Fibroblast of skin of right biceps (primary cell): ENCODE results near the gene TNRC6C.

Experiments
- DNase-seq: peaks from one replicate; pipeline ENCODE4 v3.0.0-alpha.2; 2013

The TNRC6C gene, protein sequence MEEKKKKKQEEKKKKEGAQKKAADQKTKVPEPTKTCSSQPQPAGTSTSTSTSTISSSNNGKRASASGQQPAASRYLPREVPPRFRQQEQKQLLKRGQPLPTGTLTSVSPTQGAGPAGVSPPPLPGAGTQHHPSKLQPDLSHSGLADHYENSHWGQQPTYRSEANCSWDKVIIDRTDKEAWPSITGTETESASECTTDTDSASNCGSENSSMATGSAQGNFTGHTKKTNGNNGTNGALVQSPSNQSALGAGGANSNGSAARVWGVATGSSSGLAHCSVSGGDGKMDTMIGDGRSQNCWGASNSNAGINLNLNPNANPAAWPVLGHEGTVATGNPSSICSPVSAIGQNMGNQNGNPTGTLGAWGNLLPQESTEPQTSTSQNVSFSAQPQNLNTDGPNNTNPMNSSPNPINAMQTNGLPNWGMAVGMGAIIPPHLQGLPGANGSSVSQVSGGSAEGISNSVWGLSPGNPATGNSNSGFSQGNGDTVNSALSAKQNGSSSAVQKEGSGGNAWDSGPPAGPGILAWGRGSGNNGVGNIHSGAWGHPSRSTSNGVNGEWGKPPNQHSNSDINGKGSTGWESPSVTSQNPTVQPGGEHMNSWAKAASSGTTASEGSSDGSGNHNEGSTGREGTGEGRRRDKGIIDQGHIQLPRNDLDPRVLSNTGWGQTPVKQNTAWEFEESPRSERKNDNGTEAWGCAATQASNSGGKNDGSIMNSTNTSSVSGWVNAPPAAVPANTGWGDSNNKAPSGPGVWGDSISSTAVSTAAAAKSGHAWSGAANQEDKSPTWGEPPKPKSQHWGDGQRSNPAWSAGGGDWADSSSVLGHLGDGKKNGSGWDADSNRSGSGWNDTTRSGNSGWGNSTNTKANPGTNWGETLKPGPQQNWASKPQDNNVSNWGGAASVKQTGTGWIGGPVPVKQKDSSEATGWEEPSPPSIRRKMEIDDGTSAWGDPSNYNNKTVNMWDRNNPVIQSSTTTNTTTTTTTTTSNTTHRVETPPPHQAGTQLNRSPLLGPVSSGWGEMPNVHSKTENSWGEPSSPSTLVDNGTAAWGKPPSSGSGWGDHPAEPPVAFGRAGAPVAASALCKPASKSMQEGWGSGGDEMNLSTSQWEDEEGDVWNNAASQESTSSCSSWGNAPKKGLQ (N-terminal part only)

DNA sequence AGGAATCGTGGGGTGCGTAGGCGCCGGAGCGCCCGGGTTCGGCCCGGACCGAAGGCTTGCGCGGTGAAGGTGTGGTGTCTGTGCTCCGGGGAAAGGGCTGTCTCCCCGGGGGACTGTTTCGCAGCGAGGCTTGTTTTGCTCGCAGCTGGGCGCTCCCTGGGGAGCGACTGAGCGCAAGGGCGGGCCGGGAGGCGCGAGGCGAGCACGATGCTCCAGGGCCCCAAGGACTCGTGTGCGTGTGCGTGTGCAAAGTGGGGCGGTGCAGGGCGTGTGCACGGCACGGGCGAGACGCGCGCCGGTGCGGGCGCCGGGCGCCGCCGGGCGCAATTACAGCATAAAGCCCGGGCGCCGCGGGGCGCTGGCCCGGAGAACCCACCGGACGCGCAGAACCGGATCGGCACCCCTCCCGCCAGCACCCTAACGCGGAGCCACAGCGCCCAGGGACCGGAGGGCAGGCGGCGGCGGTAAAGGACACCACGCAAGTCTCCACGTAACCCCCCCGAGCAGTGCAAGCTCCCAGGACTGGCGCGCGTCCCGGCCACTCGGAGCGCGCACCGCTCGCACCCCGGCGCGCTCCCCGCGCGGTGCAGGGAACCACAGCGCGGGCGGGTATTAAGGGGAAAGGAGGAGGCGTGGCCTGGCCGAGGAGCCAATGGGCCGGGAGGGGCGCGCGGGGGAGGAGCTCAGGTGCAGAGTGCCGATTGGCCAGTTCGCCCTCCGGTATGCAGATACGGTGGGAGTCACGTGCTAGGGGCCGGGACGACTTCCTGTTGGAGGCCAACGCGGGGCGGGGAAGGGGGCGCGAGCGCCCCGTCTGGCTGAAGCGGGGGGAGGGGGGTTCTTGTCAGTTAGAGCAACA is at the start of gene TNRC6C:
TNRC6C (plus strand) TSS at position 847 of the 859 bp plus-strand sequence. CDS start 45,504 bp downstream, outside the sequence.
- peak; percentile 99 for DNase-seq

DNA sequence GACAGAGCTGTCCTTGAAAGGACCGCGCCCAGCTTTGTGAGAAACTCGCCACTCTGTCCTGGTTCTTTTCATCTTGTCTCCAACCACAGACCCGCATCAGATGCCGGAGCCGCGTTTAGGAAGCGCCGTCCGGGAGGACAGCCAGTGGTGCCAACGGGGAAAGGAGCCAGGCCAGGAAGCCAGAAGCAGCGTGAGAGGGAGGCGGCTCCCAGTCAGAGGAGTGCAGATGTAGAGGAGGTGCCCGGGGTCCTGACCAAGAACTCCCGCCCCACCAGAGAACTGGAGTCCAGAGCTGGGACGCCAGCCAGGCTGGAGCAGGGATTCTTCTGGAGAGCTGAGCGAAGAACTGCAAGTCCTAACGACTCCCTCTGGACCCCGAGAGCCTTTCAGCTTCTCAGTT is 49.3 kb upstream of the TNRC6C start:
- no peak for DNase-seq

DNA sequence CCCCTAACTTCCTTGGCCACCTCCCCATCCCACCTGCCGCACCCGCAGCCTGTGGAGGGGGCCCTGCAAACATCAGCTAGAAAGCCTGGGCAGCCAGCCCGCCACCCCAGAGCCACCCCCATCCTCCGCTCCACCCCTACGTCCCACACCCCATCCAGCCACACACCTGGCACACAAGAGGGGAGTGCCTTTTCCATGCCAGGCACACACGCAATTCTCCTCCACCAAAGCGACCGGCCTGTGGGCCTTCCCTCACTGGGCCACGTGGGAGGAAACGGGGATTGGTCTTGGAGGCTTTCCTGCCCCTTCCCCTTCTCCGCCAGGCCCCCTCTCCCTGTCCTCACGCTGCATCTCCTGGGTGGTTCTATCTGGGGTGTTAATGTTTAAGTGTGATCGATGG is 48.7 kb upstream of the TNRC6C start:
- no peak for DNase-seq

DNA sequence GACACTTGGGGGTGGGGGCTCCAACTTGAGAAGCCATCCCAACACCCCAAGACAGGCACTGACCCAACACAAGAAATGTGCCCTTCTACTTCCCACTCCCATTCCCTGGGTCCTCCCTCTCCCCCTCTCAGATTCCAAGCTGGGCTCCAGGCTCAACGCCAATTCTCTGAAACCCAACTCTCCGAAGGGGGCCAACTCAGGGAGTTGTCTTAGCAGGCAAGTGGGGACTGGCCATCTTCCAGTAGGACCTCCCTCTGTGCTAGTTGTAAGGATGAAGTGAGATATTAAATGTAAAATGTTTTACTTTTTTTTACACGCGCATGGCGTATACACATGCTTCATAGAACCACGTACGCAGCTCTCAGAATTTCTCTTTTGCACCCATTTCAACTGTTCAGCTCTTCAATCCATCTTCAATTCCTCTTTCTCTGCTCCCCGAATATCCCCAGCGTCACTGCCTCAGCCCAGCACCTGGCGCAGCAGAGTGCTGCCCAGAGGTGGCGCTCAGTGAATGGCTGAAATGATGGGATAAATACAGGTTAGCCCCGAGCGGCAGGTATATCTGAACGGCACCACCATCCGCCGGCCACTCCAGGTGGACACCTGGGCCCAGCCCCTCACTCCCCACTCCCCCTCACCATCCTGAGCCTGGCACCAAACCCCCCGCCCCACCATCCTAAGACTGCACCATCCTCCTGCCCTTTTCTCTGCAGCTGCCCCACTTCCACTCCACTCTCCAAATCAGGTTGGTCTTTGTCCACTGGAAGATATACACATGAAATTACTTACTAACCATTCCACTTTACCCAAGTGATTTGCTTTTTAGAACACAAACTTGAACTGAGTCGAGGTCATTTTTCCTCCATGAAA is 43.9 kb upstream of the TNRC6C start:
- peak; percentile 17 for DNase-seq

DNA sequence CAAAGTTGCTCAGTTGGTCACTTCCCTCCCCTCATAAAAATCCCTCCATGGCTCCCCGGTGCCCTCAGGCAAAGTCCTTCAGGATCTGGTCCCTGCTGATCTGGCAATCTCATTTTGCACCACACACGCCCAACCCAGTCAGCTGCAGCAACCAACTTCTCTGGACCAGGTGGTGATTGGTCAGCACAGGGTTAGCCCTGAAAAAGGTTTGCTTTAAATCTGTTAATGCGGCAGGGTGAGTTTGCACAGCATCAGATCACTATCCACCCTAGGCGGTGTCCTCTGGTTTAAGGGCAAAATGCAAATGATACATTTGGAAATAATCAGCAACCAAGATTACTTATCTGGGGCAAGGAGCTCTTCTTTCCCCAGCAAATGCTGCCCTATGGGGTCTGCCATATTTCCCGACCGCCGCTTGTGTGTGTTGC is 42.9 kb upstream of the TNRC6C start:
- no peak for DNase-seq

DNA sequence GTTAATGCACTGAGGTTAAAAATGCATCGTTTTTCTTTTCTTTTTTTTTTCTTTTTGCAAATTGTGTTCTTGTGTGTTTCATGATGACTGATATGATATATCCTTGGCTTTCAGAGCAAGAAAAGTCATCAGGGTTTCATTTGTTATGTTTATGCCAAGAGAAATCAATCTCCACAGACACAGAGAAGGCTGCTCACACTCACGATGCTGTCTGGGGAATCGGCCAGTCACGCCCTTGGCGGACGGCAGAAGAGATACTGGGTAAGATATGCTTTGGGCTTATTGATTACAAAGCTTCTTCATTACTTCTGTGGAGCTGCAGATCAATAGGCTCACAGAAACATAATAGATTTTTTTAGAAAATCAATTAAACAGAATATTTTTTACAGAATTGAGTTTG is 42.2 kb upstream of the TNRC6C start:
- no peak for DNase-seq

DNA sequence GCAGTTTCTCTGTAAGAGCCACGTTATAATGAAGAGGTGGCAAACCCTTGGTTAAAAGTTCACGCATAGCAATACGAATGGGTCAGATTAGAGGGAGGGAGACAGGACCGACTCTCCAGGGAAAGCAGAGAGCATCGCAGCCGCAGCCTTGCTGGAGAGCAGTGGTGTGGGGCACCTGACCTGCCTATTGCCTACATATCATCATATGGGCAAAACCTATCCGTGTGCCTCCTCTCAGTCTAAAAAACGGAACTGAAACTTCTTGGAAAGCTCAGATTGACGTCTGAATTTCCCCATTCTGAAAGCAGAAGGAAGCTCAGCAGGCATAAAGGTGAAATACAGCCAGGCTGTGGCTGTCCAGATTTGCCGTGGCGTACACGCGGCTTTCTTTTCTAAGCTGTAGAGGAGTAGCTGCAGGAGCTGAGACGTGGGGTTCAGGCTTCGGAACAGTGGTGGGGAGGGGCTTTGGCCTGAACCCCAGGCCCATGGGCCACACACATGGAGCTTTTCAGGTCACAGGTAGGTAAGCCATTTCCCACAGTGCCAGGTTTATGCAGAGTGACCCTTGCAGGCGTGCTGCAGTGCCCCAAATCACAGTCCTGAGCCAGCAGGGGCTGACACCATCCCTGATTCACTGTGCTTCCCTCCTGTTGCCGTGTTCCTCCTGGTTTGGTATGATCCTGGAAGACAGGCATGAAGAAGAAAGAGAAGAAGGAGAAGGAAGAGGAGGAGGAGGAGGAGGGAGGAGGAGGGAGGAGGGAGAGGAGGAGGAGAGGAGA is 41.6 kb upstream of the TNRC6C start:
- no peak for DNase-seq

DNA sequence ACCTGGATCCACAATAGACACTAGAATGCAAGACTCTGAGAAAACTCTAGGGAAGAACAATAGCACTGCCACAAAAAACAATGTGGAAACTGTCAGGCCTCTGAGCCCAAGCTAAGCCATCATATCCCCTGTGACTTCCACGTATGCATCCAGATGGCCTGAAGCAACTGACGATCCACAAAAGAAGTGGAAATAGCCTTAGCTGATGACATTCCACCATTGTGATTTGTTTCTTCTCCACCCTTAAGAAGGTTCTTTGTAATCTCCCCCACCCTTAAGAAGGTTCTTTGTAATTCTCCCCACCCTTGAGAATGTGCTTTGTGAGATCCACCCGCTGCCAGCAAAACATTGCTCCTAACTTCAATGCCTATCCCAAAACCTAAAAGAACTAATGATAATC is 39.2 kb upstream of the TNRC6C start:
- DNase-seq, result no peak

DNA sequence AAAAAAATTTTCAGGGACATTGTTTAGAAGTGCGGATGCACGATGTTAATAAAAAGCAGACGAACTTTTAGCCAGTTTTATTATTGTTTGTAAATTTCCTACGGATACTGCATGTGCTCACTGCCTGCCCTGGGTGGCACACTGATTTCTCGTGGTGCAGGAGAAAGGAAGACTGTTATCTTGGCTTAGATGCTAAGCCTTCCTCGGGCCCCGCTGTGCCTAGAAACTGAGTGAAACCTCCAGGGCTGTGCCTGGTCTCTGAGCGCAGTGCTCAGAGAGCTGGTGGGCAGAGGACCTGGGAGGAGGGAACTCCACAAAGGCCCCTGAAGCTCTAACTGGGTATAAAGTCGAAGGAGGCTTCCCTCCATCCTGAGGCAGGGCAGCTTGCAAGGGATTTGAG is 35.4 kb upstream of the TNRC6C start:
- no peak for DNase-seq

DNA sequence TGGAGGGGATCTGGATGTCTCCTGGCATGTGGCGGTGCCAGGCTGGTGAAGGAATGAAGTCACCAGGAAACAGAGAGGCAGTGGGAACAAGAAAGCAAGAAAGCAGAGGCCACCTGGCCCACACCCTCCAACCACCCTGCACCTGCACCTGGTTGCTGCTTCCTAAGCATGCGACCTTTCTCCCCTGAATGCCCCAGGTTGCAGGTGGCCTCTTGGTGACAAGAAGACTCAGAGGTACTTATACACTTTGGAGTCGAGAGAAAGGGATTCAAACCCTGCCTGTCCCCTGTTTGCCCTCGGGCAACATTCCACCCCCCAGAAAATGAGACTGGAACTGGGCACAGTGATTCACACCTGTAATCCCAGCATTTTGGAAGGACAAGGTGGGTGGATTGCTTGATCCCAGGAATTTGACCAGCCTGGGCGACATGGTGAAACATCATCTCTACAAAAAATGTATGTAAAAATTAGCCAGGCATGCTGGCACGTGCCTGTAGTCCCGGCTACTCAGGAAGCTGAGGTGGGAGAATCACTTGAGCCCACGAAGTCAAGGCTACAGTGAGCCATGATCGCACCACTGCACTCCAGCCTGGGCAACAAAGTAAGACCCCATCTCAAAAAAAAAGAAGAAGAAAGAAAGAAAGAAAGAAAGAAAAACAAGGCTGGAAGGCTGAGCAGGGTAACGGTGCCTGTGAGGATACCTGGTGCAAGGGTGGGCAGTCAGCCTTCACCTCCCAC is 34.6 kb upstream of the TNRC6C start:
- DNase-seq, result no peak

DNA sequence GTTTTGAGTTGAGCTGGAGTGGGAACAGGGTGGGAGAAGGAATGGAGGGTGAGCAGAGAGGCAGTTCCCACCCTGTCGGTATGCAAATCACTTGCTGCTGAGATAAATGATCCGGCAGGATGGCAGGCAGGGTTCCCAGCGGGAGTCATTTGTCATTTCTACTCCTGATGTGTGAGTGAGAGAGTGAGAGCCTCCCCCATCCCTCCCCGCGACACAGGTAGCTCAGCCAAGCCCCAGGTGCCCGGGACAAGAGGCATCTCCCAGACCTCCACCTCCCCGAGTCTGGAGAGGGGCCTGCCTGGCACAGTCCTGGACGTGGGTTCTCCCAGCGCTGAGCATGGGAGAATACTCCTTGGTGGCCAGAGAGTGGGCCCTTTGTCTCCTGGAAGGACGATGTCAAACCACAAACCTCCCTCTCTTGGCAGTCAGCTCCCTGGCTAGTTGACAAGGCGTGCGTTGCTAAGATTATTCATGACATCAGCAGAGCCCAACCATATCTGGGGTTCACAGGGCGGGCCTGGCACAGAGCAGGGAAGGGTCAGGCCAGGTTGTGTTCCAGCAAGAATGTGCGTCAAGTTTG is 33.7 kb upstream of the TNRC6C start:
- DNase-seq, result peak; percentile 35

DNA sequence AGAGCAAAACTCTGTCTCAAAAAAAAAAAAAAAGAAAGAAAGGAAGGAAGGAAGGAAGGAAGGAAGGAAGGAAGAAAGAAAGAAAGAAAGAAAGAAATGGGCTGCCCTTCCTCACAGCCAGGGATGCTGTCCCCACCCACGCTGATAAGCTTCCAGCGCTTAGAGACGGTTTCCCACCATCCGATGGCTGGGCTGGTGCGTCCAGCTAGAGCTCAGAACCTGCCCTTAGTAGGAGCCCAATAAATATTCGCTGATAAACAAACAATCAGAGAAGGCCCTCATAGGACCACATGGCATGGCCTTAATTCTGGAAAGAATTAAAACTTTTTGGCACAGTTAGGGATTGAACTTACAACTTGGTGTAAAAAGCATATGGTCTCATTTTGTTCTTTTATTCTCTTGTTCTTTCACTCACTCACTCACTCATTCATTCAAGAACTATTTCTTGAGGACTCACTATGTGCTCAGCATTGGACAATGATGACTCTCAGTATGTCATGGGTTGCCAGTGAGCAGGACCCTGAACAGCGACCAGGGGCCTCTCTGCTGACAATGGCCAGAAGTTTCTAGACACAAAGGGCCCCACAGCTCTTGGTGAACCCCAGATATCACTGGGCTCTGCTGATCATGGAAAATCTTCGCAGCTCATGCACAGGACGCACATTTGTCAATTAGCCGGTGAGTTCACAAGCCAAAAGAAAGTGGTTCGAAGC is 32.5 kb upstream of the TNRC6C start:
- no peak for DNase-seq

DNA sequence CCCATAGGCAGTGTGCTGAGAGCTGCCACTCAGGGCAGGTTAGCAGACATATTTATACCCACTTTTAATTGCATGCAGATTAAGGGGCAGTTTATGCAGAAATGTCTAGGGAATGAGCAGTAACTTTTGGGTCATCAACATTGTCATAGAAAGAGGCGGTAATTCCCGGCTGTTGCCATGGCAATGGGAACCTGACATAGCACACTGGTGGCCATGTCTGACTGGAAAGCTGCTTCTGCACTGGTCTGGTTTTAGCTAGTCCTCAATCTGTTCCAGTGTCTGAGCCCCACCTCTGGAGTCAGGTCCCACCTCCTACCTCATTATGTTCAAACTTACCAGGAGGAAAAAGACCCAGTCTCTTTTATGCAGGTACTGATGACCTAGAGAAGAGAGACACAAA is 31.5 kb upstream of the TNRC6C start:
- no peak for DNase-seq

DNA sequence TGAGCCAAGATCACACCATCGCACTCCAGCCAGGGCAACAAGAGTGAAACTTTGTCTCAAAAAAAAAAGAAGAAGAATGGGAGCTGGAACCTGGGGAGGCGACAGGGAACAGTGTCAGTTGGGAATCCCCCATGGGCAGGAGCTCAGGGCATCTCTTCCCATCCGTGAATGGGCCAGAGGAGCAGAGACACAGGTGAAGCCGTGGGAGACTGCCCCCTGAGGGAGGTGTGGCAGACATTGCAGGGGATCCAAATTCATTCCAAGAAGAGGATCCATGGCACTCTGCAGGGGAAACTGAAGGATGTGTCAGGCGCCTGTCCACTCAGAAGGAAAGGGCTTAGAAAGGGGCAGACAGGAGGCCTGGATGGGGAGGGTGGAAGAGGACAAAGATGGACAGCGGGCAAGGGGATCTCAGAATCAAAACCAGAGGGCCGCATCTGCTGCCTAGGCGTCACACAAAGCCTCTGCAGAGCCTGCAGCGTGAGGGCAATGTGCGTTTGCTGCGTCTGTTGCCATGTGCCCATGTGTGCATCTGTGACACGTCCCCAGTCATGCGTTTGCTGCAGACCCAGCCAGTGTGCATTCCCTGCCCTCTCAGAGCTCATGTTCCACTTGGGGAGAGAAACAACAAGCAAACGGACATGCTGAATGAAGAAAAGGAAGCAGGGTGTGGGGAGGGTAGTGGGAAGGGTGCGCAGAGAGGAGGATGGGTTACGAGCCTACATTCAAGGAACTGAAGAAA is 30.6 kb upstream of the TNRC6C start:
- no peak for DNase-seq

DNA sequence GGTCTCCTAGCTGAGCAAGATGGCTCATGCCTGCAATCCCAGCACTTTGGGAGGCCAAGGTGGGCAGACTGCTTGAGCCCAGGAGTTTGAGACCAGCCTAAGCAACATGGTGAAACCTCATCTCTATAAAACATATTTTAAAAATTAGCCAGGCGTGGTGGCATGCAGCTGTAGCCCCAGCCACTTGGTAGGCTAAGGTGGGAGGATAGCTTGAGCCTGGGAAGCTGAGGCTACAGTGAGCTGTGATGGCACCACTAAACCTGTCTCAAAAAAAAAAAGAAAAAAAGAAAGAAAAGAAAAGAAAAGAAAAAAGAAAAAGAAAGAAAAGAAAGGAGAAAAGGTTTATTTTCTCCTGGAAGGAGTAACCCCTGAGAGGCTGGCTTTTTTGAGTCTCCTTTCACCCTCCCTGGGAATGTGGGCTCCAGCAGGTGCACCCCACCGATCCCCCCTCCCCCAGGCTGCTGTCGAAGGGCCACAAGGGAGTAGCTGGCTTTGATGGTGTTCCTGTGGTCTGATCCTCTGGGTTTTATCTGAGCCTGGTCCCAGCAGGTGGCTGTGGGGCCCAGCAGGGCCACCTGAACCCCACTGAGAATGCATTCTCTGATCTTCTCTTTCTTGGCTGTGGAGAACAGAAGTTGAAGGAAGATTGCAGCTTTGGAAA is 29.9 kb upstream of the TNRC6C start:
- DNase-seq, result no peak

DNA sequence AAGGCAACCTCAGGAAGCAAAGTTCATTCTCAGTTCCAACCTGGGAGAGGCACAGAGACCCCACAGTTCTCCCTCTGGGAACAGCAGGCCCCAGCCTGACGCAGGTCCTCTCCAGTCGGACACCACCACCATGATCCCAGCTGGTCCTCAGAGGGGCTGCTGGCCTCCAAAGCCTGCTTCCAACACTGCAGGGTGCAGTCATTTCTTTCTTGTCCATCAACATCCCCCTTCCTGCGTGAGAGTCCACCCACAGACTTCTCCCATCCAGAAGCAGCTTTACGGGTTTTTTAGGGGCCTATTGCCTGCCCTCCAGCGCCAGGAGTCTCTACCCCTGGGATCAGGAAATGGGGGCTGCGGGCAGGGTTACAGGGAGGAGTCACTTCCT is 29.3 kb upstream of the TNRC6C start:
- no peak for DNase-seq

DNA sequence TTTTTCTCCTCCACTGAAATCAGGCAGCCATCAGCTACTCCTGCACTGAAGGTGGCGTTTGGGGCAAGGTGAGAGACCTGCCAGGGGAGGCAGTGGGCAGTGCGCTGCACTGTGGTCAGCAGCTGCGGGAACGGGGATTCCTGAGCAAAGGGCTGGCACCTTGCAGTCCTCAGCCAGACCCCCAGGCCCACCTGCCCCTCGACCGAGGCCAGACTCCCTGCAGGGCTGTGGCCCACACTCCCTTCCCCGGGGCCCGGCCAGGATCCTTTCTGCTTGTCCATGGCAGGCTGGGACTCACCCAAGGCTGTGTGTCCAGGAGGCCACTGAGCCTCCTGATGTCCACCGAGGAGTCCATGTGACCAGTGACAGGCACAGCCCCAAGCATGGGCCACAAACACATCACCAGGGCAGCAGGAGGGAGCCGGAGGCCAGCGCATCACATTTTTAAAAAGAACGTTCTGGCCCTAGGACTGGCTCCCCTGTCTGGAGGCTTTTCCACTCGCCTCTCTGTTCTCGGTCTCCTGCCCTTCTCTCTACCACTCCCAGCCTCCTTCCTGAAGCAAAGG is 28.5 kb upstream of the TNRC6C start:
- DNase-seq, result no peak
